ENCODE results near the gene JAK3. TPM values are rescaled to one million over a fixed set of nuclear protein-coding genes. Genes with fewer than 3 reads are reported as not detected.

JAK3 gene
- total RNA-seq, 1 donor from 2014 or later, result 0.26 TPM

DNA sequence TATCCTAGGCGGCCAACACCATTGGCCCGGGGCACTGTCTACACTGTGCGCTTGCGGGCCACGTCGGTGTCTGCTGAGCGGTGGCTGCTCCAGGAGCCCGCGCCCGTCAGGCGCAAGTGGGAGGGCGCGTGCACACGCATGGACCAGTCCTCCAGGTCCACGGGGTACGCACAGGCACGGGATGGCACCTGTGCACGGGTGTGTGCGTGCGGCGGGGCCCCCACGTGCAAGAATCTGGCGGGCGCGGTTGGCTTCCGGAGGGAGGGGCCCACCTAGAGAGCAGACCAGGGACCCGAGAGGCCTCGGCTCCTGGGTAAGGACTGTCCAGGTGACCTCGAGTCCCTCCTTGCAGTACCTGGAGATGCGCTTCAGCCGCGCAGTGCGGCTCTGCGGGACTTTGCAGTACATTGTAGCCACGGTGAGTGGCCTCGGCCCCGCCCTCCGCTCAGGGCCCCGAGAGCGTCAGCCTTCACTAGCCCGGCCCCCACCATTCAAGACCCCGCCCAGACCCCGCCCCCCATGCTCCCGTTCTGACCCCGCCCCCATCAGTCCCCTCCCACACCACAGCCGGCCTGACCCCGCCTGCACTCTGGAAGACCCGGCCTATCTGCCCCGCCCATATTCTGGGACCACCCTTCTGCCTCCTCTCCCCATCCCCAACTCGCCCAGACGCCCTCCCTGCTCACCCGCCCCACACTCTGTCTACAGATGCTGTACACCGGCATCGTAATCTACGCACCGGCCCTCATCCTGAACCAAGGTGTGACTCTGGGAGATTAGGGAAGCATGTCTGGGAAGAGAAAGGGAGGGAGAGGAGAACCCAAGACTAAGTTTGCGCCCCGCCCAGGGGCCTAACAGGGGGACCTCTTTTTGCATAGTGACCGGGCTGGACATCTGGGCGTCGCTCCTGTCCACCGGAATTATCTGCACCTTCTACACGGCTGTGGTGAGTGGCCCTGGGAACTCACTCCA, 26.3 kb upstream of the JAK3 start:
- Histone ChIP-seq H3K4me3 (ENCODE audit: low read depth, low read length) (no peak overlapping the region), H3K27me3 (ENCODE audit: control insufficient read depth, insufficient read depth, low read length) (peaks cover 23% of the 10 kb centered on the region), H3K36me3 (ENCODE audit: control insufficient read depth, insufficient read depth, low read length) (no peaks in the 10 kb centered on the region)
- FAIRE-seq (no peak), DNase-seq (ENCODE audit: low read depth) (peak; percentile 27)
- TF ChIP-seq, protein P1, sequence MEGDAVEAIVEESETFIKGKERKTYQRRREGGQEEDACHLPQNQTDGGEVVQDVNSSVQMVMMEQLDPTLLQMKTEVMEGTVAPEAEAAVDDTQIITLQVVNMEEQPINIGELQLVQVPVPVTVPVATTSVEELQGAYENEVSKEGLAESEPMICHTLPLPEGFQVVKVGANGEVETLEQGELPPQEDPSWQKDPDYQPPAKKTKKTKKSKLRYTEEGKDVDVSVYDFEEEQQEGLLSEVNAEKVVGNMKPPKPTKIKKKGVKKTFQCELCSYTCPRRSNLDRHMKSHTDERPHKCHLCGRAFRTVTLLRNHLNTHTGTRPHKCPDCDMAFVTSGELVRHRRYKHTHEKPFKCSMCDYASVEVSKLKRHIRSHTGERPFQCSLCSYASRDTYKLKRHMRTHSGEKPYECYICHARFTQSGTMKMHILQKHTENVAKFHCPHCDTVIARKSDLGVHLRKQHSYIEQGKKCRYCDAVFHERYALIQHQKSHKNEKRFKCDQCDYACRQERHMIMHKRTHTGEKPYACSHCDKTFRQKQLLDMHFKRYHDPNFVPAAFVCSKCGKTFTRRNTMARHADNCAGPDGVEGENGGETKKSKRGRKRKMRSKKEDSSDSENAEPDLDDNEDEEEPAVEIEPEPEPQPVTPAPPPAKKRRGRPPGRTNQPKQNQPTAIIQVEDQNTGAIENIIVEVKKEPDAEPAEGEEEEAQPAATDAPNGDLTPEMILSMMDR (IDR thresholded peaks at IDR 0.05; ENCODE audit: insufficient read depth, low read length, severe bottlenecking), result no peak

DNA sequence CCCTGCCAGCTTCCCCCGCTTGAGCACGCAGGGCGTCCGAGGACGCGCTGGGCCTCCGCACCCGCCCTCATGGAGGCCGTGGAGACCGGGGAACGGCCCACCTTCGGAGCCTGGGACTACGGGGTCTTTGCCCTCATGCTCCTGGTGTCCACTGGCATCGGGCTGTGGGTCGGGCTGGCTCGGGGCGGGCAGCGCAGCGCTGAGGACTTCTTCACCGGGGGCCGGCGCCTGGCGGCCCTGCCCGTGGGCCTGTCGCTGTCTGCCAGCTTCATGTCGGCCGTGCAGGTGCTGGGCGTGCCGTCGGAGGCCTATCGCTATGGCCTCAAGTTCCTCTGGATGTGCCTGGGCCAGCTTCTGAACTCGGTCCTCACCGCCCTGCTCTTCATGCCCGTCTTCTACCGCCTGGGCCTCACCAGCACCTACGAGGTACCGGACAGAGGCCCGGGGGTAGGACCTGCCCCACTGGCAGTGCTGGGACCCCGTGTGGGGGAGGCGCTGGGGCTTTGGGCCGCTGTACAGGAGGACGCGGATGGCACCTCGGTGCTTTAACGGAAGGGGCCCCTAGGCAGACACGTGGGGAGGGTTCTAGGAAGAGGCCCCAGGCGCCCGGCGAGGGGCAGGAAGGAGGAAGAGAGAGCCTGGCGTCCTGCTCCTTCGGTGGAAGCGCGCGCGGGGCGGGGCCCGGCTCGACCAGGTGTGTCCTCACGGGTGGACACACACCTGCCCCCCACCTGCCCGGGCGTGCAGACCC, 24.6 kb upstream of the JAK3 start:
- no peak for FAIRE-seq
- Histone ChIP-seq H3K4me3 (ENCODE audit: low read depth, low read length) (no peak overlapping the region), H3K36me3 (ENCODE audit: control insufficient read depth, insufficient read depth, low read length) (no peaks in the 10 kb centered on the region), H3K27me3 (ENCODE audit: control insufficient read depth, insufficient read depth, low read length) (peaks cover 23% of the 10 kb centered on the region)
- no peak for DNase-seq (ENCODE audit: low read depth)
- TF ChIP-seq, protein P1 (IDR thresholded peaks at IDR 0.05; ENCODE audit: insufficient read depth, low read length, severe bottlenecking), result no peak

DNA sequence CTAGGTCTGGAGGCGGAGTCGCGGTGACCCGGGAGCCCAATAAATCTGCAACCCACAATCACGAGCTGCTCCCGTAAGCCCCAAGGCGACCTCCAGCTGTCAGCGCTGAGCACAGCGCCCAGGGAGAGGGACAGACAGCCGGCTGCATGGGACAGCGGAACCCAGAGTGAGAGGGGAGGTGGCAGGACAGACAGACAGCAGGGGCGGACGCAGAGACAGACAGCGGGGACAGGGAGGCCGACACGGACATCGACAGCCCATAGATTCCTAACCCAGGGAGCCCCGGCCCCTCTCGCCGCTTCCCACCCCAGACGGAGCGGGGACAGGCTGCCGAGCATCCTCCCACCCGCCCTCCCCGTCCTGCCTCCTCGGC, 24.1 kb upstream of the JAK3 start, which contains the start of gene SLC5A5:
Gene SLC5A5 (plus strand): TSS at position 68 of the 373 bp plus-strand sequence. CDS start 375 bp downstream, outside the sequence.
- FAIRE-seq, result no peak
- peaks cover 23% of the 10 kb centered on the region for H3K27me3 ChIP-seq (ENCODE audit: control insufficient read depth, insufficient read depth, low read length)

DNA sequence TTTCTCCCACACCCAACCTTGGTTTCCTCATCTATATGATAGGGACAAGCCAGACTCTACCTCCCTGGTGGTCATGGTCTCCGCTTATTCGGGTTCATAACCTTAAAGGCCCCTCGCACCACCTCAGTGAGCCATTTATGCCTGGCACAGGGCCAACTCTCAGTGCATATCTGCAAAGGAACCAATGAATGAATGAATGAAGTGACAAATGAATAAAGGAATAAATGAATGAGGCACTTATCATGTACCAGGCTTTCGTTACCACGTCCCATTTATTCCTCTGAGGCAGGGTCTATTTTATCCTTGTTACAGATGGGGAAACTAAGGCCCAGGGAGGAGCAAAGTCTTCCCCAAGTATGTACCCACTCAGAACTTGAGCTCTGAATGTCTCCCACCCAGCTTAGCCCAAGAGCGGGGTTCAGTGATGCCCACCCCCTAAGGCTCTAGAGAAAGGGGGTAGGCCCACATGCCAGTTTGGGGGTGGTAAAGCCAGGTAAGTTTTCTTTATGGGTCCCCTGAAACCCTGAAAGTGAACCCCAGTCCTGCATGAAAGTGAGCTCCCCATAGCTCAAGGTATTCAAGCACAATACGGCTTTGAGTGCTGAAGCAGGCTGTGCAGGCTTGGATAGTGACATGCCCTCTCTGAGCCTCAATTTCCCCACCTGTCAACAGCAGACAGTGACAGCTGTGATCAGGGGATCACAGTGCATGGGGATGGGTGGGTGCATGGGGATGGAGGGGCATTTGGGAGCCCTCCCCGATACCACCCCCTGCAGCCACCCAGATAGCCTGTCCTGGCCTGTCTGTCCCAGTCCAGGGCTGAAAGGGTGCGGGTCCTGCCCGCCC, 23.5 kb upstream of the JAK3 start:
- DNase-seq (ENCODE audit: low read depth) (no peak), FAIRE-seq (no peak)
- TF ChIP-seq, protein P1 (IDR thresholded peaks at IDR 0.05; ENCODE audit: insufficient read depth, low read length, severe bottlenecking), result no peak
- Histone ChIP-seq H3K36me3 (ENCODE audit: control insufficient read depth, insufficient read depth, low read length) (no peaks in the 10 kb centered on the region), H3K27me3 (ENCODE audit: control insufficient read depth, insufficient read depth, low read length) (peaks cover 23% of the 10 kb centered on the region), H3K4me3 (ENCODE audit: low read depth, low read length) (no peak overlapping the region)

More for the DNA sequence above, 24.1 kb upstream of the JAK3 start, which contains the start of gene SLC5A5:
- DNase-seq (ENCODE audit: low read depth), result no peak
- Histone ChIP-seq H3K4me3 (ENCODE audit: low read depth, low read length) (no peak within 1 kb of the TSS), H3K36me3 (ENCODE audit: control insufficient read depth, insufficient read depth, low read length) (no peaks in the 10 kb centered on the region)
- TF ChIP-seq, protein P1 (IDR thresholded peaks at IDR 0.05; ENCODE audit: insufficient read depth, low read length, severe bottlenecking), result no peak

GRCh38 chr19:17869114-17869608, 21.4 kb upstream of the JAK3 start:
- TF ChIP-seq, protein P1 (IDR thresholded peaks at IDR 0.05; ENCODE audit: insufficient read depth, low read length, severe bottlenecking), result no peak
- H3K27me3 ChIP-seq (ENCODE audit: control insufficient read depth, insufficient read depth, low read length), result peaks cover 23% of the 10 kb centered on the region
- no peak overlapping the region for H3K4me3 ChIP-seq (ENCODE audit: low read depth, low read length)
- no peak for DNase-seq (ENCODE audit: low read depth)
- no peaks in the 10 kb centered on the region for H3K36me3 ChIP-seq (ENCODE audit: control insufficient read depth, insufficient read depth, low read length)
- FAIRE-seq, result no peak

Measured in bronchial epithelial cell (primary cell).